H1 (cell line): ENCODE results near the gene ALDOA. TPM values are rescaled to one million over a fixed set of nuclear protein-coding genes. Genes with fewer than 3 reads are reported as not detected.

Source experiments
- ASH2L ChIP-seq: fragments of 200-600, 300-600 bp; sonication (generic); IDR thresholded peaks from one replicate; pipeline ENCODE4 v1.7.1; 2017; ENCODE audit warnings: low read length
- SIN3A ChIP-seq, 2 experiments: IDR thresholded peaks in 1 of 2; conservative IDR thresholded peaks in 1 of 2; 2 replicates each; pipeline ENCODE4 v1.6.1; 2011 to 2012; ENCODE audit warnings: low read length in 2 of 2, improper control_type of control experiment in 1 of 2, low read depth in 1 of 2, mild to moderate bottlenecking in 1 of 2
- SP1 ChIP-seq: IDR thresholded peaks from 2 replicates; pipeline ENCODE4 v1.6.1; 2011; ENCODE audit warnings: low read depth, low read length
- YY1 ChIP-seq: IDR thresholded peaks from 2 replicates; pipeline ENCODE4 v1.6.1; 2011; ENCODE audit warnings: low read depth, mild to moderate bottlenecking, low read length
- polyA plus RNA-seq, 7 experiments: library from polyadenylated mRNA; depleted of rRNA in 3 of 7; stranded (reverse) in 5 of 7; unstranded in 2 of 7; fragments of >200 nt in 5 of 7; fragments of 200-250 nt in 2 of 7; gene quantifications; 1 replicate in 5 of 7; 2 replicates in 1 of 7; 4 replicates in 1 of 7; pipeline versions ENCODE4 v1.2.1 to v1.2.3, GENCODE V29; 2011 to 2013; ENCODE audit warnings: missing spikeins in 2 of 7, mixed read lengths in 2 of 7
- total RNA-seq: library from RNA; stranded (reverse); fragmentation: NEBNext Ultra II Directional; extraction: Animal tissue kit (Norgen Biotek cat#: 25700); gene quantifications from 2 replicates; pipeline ENCODE4 v1.2.1, GENCODE V29; 2021
- TF ChIP-seq, protein P1 (sequence below): IDR thresholded peaks from 2 replicates; pipeline ENCODE4 v1.6.1; 2012; ENCODE audit warnings: inconsistent platforms

ALDOA gene
- total and polyA plus RNA-seq, 2 of the 8 experiments (the other 6 are each of a cell fraction or from before 2014, with no cell fraction given): 1,072 to 1,083 TPM

DNA sequence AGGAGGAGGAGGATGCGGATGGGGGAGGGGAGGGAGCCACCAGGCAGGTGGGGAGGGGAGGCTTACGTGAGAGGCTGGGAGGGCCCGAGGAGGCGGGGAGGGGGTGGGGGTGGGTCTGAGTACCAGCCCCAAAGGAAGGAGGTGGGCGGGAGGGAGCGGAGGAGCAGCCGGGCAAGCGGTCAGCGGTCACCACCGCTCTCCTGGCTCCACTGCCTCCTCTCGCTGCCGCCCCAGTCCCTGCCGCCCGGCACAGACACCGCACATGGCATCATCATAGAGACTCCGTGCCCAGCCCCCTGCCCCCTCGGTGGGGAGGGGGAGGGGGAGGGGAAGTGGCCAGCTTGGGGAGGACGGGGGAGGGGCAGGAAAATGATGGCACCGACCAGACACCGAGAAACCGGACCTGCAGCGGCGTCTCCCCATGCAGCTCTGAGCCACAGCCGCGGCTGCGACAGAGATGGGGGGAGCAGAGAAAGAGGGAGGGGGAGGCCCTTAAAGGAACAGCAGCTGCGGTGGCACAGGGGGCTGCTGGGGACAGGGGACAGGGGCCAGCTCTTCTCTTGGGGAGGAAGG, 34.6 kb upstream of the ALDOA start, which contains the start of gene TLCD3B (continued):
- TF ChIP-seq SP1: 0 out of 2 replicates have a peak, but pooled peaks have one; percentile 10
- TF ChIP-seq SIN3A (conservative IDR thresholded peaks at IDR 0.05 in 1 of 2, IDR thresholded peaks at IDR 0.05 in 1 of 2; ENCODE audit: low read depth in 1 of 2, low read length in 2 of 2): peak in 1 of 2 experiments; percentile 39; a peak in 1 of 4 replicates
- TF ChIP-seq, protein P1, sequence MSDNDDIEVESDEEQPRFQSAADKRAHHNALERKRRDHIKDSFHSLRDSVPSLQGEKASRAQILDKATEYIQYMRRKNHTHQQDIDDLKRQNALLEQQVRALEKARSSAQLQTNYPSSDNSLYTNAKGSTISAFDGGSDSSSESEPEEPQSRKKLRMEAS: no peak; the same call in 1 of the 2 replicates
- peak; percentile 53 for TF ChIP-seq ASH2L
- TF ChIP-seq YY1: no peak
